Measurements from ENCODE around the gene ADM.

ADM gene

DNA sequence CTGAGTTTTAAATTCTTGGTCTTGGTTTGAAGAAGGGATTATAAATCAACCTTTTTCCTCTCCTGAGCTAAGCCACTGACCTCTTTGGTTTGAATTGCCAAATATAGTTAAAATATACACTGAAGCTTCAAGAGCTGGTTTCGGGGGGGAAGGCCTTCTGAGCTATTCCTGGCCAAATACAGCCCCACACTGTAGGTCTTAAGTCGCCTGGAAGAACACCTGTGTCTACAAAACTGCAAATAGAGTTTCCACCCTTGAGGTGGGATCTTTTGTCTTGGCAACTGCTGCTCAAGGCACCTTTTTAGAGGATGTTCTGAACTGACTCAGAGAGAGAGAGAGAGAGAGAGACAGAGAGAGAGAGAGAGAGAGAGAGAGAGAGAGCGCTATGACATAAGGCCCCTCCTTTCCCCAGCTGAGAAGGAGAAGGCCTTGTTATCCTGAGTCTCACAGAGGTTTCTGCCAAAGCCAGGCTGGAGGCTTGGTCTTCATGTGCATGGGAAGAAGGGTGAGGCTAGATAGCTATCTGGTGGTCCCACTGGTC is 5.5 kb downstream of the ADM start:
- no peak for DNase-seq

DNA sequence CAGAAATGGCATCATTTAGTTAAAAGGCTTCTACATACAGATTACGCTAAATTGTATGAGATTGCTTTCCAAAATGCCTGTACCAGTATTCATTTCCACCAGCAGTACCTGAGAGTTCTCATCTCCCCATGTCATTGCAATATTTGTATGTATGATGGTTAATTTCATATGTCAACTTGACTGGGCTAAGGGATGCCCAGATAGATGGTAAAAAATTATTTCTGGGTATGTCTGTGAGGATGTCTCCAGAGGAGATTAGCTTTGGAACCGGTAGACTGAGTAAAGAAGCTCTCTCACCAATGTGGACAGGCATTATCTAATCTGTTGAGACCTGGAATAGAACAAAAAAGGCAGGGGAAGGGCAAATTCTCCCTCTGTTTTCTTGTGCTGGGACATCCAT is 6.9 kb downstream of the ADM start:
- DNase-seq = no peak

DNA sequence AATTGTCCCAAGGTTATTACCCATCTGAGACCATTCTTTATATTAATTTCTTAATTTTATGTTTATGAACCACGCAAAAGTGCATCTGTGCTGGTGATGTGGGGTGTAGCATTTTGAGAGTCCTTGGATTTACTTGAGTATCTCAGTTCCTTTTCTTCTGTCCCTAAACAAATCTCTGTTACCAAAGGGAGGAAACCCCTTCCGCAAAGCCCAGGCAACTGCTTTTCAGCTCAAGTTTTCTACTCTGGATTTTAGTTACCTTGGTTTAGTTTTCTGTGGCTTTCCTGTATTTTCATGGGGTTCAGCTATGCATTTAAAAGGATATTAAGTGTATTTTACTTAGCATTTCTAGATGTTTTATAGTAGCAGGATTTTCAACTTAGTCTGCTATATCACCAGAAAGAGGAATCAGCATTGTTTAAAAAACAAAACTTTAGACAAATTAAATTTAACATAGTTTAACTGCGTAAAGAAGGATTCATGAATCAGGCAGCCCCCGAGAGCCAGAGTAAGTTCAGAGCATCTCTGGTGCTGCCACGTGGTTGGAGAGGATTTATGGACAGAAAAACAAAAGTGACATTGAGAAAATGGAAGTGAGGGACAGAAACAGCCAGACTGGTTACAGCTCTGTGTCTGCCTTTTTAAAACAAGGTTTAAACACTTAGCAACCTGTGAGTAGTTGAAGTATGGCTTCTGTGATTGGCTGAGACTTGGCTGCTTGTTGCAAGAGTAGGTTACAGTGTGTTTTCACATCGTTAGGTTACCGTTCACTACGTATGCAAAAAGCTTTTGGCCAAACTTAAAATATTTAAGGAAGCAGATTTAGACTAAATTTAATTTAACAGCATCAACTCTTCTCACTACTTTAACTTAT is 9.6 kb downstream of the ADM start:
- no peak for DNase-seq

DNA sequence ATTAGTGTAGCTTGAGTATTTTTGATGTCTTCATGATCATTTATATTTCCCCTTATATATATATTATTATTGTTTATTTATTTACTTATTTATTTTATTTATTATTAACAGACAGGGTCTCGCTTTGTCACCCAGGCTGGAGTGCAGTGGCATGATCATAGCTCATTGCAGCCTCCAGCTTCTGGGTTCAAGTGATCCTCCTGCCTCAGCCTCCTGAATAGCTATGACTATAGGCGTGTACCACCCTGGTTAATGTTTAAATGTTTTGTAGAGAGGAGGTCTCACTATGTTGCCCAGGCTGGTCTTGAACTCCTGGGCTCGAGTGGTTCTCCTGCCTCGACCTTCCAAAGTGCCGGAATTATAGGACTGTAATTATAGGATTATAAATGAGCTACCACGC is 10.2 kb downstream of the ADM start:
- DNase-seq = no peak

DNA sequence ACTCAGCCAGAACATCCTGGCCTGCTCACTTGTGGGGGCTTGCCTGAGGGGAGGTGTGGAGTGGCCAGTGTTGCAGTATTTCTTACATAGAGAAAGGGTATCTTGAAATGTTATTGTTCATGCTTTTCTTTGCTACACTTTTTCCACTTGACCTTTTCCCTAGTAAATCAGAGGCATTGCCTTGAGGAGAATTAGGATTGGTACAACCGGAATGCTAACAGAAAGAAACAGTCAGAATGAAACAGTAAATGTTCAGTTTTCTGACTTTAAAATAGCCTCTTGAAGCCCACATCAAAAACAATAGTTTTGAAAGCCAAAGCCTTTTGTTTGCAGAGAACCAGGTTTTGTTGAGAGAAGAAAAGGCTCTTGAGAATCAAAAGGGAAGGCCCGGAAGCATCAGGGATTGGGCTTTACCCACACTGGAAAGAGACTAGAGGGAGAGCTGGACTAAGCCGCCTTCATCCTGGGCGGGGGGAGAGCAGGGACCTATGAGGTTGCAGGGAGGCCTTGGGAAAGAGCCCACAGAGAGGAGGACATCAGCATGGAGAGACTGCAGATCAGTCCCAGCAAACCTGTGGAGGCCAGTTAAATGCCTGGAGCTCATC is 12.4 kb downstream of the ADM start:
- DNase-seq = no peak

DNA sequence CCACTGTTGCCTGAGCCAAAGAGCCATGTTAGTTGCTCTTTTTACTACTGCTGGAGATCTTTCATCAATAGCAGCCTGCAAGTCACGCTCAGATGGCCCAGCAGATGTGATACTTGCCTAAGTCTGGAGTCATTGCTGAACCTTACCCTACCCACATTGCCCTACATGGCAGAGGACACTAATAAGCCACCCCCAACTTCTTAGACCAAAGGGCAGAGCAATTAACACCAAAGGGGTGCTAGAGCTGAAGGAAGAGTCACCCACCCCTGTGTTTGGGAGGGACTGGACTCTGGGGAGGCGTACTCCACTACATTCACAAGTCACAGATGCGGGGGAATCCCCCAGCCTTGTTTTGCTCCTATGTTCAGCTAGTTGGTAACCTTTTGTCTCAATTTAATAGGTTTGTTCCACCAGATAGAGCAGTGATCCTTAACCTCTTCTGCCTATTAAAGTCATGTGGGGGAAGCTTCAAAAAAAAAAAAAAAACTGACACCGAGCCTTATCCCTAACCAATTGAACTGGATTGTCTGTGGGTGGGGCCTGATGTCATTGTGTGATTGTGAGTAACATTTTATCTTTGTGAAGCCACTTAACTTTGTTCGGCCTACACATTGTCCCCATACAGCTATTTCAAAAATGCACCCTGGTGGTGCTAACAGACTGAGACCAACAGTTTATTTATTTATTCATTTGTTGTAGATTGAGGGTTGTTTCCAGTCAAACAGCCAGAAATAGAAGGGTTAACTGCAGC is 13.1 kb downstream of the ADM start:
- DNase-seq = no peak

DNA sequence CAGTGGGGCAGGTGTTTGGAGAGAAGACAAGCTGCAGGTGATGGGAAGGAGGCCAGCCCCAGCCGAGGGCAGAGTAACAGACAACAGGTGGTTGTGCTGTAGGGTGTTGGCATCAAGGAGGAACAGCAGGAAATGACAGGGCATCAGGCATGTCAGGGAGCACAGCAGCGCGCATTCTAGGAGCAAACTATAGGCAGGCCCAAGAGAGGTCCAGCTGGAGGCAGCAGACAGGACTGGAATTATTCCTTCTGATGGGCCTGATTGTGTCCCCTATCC is 13.6 kb downstream of the ADM start:
- peak; percentile 13 for DNase-seq

DNA sequence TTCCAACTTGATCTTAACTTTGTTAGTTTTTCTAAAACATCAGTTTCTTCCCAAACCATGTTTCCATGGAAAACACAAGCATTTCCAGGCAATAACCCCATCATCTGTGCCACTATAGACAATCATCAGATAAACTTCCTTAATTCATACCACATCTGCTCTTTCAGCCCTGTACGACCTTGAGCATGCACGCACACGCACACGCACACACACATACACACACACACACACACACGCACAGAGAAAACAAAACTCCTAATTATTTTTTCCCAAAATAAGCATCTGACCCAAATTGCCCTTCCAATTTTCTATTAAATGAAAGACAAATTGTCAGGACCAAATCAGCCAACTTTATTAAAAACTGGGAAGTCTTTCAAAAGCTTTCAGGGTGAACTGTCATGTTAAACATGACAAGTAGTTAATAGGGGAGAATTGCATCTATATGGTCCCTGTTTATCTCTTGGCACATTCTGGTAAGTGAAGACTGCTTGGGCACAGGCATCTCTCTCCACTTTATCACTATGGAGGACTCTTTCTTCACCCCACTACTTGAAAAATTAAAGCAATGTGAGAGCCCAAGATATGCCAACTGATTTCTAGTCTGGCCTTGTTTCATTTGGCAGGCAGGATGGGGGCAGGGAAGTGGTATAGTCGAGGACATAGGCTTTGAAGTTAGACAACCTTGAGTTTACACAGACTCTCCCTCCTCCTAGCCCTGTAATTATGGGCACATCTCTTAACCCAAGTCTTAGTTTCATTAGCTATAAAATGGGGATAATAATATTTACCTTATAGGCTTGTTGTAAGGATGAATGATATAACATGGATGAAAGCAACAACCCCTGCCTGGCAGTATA is 15.1 kb downstream of the ADM start:
- no peak for DNase-seq

DNA sequence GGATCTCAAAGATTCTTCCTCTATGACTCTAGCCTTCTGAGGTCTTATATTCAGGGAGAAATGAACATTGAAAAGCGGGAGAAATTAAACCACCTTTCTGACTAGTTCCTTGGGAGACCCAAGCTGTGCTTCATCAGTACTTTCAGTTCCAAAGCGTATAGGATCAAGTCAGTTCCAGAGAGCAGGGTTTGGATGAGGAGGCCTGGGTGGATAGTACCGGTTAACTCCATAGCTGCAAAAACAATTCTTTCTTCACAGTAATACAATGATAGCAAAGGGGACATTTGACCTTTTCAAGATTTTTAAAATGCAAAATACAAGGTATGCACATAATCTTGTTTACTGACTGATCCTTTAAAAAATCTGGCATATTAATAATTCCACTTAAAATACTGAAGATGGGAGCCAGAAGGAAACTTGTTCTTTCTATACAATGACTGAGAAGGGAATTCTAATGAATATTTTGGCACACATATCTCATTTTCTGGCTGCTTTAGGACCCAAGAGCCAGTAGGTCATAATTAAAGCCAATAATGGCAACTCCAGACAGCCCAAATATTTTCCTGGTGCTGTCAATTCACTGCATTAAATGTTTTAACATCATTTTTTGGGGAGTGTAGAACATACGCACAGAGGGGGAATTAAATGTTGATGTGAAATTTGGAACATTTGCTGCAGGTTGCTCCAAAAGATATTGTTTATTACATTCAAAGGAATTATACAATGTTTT is 16.0 kb downstream of the ADM start:
- no peak for DNase-seq

DNA sequence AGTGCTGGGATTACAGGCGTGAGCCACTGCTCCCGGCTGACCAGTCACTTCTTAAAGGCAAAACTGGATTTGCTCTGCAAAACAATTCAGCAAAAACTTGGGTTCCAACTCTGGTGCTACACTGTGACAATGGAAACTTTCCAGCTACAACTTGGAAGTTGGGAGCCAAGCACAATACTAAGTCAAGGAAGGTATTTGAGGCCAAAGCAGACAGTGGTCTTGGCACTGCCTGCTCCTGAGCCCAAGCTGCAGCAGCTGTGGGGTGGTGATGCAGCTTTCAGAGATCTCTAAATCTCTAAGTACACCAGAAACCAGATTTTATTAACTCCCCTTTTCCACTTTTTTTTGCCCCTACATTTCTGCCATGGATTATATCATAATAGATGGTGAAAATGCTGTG is 17.5 kb downstream of the ADM start:
- no peak for DNase-seq

DNA sequence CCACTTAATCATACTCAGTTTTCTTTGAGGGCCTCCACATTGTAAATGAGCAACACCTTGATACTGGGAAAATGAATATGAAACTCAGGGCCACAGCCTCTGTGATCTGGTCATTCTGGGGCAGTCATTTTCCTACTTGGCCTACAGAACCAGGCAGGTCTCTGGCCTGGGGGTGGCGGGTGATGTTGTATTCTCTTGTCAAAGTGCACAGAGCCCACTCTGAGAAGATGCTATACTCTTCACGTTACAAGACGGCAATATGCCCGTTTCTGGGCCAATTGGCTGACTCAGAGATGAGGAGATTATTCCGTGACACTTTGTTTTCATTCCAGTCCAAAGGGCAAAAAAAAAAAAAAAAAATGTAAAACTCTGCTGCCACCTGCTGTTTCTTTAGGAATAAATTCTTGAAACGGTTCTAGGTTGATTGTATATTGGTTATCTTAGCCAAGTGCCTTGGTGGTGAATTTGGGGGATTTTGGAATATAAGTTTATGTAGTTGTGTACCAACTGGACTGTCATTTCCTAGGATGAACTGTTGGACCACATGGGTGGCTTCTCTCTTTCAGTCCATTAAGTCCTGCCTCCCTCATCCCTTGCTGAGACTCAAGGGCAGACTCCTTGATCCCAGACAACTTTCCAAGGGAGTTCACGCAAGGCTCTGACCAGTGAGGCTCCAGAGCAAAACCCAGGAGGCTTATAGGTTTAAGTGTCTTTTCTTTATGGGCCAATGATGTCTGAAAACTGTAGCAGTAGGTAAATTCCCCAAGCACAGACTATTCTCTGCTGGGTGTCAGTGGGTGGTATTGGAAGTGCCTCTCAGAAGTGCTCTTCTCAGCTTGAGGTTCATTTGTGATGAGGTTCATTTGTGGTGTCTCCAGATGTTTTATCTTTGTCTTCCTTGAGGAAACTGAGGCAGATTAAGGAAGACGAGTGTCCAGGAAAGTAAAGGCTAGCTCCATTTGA is 18.2 kb downstream of the ADM start:
- peak; percentile 34 for DNase-seq

DNA sequence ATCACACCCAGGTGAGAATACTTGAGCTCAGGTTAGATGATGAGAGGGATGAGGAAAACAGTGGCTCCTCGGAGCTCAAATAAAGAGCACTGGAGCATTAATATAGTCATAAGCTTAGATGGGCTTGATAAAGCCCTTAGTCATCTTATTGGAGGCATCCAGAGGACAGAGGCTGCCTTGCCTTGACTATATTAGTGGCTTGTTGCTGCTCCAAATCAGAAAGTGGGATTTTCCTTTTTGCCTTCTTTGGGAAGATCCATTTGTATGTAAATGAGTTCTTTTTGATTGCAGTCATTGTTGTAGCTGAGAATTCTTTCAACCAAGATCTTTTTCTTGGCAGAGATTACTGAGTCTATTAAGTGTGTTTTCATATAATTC is 18.9 kb downstream of the ADM start:
- no peak for DNase-seq

DNA sequence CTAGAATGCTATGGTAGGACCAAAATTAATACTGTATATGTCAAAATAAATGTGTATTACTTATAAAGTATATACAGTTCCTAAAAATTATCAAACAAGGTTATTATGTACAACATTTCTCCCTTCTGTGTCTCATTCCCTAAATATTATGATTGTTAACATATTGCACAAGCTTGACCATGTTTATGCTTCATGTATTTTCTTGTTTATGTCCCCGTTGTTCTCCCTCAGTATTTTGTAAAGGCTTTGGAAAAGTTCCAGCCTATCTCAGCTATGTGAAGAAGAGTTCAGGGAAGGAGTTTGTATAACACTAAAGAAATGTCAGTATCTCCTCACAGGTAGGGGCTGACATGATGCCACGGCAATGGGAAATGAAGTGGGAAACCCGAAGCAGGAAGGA is 19.6 kb downstream of the ADM start:
- no peak for DNase-seq

DNA sequence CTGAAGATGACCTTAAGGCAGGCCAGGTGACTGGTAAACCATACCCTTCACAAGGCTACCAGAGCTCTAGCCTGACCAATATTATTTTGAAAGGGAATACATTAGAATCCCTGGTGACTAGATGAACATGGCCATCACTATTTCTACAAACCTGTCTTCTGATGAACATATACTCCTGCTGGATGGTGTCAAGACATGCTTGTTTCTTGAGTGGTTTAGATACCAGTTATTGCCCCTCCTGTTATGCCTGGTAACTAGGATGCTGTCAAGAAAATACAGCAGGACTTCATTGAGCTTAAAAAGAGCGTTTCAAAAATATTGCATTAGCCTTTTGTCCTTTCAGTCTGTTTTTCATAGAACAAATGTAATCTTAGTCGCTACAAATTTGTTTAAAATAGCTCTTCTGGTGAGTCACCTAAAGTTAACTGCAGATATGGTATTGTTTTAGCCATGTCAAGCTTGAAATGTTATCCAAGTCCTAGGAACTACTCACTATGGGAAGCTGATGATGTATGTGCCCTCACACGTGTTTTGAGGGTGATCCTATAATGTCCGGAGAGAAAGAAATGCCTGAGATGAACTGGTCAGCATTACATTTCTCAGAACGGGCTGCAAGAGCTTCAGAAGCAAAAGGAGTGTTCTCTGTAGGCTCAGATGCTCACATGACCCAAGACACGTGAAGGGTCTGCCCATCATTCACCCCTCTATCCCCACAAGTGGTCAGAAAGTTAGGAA is 20.6 kb downstream of the ADM start:
- no peak for DNase-seq

DNA sequence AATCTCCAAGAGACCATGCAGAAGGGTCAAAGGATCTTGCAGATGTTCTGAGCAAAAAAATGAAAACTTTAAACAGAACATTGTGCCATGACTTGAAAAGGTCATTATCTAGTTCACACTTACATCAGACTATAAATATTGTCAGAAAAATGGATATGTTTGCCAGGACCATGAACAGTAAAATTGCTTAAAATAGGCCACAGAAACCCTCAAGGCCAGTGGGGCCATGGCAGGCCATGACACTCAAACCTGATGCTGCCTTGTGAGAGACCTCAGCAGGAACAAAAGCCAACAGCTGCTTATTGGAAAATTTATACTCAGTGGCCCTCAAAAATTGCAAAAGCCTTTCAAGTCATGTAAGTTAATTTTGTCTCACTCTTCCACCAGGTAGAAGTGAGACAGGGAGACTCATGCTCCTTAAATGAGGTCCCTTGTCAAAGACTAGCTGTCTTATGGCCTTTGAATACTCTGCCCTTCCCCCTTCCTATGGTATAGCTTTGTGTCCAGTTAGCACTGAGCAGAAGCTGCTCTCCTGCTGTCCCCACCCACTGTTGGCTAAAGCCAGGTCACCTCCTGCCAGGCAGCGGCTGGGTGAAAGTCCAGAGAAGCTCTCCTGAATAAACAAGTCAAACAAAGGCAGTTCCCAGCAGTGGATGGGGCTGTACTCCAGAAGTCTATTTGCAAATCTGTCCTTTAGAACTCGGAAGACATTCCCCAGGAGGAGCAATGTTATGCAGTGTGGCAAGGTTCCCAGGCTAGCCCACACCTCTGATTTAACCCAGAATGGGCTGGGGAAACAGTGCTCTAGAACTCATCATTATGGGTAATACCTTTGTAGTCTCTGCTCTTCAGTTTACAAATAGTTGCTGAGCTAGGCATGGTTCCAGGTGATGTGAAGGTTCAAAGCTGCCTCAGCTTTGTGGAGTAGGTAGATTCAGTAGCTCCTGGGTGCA is 21.4 kb downstream of the ADM start:
- DNase-seq = no peak

DNA sequence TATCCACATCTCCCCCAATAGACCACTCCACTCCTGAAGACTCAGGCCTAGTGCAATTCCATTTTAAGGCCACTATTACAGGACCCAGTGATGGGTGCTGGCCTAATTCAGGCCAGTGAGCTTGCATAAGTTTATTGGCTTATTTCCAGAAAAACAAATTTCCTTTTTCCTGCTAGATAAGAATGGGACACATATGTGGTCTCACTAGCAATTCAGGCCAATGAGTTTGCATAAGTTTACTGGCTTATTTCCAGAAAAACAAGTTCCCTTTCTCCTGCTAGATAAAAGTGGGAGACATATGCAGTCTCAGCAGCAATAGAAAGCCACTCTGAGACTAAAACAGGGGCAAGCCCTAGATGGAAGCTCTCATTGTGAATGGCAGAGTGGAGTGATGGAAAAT is 22.4 kb downstream of the ADM start:
- DNase-seq = no peak

DNA sequence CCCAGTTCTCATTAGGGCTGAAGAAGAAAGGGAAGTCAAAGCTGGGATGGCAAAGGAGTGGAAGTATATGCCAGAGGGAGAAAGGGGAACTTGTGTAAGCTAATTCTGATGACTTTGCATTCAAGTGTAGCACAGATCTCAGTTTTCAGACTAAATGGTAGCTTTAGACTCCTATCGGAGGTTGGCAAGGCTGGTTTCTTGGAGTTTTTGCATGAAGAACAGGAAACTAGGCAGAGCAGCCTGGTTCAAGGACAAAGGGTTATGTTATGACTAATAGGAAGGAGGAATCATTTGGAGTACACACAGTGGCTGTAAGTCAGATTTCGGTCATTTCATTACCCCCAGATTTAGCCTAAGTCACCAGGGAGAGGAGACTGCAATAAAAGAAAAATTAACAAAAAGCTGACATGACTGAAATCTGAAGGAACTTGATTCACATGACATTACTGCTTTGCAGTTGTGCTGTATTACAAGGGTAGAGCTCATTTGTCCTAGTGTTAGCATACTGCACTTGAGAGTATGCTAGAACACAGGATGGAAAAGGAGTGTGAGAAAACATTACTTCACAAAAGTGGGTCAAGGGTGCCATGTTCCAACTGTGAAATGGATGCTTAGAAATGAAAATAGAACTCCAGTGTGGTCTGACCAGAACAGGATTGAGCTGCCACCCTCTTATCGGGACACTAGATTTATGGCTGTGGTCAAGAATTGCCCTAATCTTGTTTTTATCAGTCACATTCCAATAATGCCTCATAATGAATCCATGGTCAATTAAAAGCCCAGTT is 23.6 kb downstream of the ADM start:
- DNase-seq = no peak

DNA sequence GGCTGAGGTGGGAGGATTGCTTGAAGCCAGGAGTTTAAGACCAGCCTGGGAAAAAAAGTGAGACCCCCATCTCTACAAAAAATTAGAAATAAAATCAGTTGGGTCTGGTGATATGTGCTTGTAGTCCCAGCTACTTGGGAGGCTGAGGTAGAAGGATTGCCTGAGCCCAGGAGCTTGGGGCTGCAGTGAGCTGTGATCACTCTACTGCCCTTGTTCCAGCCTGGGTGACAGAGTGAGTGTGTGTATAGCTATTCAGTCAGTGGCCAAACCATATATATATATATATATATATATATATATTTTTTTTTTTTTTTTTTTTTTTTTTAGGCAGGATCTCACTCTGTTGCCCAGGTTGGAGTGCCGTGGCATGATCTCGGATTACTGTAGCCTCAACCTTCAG is 24.5 kb downstream of the ADM start:
- no peak for DNase-seq

Measured in NCI-H2171 treated with DMSO at 0.1 percent for 48 hours (cell line).